LNCaP clone FGC (cell line): Measurements from ENCODE around the gene FCGR2B.
"Not testable (repeated sequence)": the region's sequence is repeated elsewhere in the genome, so short reads cannot be mapped to it uniquely, and the experiment has no call there.

ENCODE experiments used
- DNase-seq: peaks from one replicate; pipeline ENCODE4 v3.0.0-alpha.2; 2011; ENCODE audit warnings: low read depth
- H3K4me3 ChIP-seq: 2 replicates; pipeline ENCODE4 v1.5.1; 2011; ENCODE audit warnings: mild to moderate bottlenecking, low read depth, low read length, control low read depth
- TF ChIP-seq, protein P1 (sequence below): IDR thresholded peaks from 2 replicates; pipeline ENCODE4 v1.5.1; 2012; ENCODE audit warnings: mild to moderate bottlenecking; ENCODE audit not compliant: control insufficient read depth, insufficient read depth; ENCODE audit errors: extremely low read depth

FCGR2B gene

DNA sequence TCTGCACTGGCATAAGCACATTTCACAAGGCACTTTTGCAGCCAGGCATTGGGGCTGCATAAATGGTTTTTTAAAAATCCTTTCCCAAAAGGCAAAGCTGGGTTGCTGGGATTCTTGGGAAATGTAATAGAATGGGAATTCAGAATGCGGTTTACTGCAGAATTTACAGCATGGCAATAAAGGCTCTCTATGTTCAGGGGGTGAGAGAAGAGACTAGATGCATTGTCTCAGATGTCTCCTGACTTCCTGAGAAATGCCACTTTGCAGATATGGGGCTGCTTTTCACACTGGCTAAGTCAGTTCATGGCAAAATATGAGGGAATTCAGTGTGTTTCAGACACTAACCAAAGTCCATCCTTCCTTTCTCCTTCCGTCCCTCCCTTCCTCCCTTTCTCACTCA lies 13.5 kb downstream of the FCGR2B start:
- TF ChIP-seq, protein P1, sequence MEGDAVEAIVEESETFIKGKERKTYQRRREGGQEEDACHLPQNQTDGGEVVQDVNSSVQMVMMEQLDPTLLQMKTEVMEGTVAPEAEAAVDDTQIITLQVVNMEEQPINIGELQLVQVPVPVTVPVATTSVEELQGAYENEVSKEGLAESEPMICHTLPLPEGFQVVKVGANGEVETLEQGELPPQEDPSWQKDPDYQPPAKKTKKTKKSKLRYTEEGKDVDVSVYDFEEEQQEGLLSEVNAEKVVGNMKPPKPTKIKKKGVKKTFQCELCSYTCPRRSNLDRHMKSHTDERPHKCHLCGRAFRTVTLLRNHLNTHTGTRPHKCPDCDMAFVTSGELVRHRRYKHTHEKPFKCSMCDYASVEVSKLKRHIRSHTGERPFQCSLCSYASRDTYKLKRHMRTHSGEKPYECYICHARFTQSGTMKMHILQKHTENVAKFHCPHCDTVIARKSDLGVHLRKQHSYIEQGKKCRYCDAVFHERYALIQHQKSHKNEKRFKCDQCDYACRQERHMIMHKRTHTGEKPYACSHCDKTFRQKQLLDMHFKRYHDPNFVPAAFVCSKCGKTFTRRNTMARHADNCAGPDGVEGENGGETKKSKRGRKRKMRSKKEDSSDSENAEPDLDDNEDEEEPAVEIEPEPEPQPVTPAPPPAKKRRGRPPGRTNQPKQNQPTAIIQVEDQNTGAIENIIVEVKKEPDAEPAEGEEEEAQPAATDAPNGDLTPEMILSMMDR, result no peak
- H3K4me3 ChIP-seq, result no peak overlapping the region
- no peak for DNase-seq

DNA sequence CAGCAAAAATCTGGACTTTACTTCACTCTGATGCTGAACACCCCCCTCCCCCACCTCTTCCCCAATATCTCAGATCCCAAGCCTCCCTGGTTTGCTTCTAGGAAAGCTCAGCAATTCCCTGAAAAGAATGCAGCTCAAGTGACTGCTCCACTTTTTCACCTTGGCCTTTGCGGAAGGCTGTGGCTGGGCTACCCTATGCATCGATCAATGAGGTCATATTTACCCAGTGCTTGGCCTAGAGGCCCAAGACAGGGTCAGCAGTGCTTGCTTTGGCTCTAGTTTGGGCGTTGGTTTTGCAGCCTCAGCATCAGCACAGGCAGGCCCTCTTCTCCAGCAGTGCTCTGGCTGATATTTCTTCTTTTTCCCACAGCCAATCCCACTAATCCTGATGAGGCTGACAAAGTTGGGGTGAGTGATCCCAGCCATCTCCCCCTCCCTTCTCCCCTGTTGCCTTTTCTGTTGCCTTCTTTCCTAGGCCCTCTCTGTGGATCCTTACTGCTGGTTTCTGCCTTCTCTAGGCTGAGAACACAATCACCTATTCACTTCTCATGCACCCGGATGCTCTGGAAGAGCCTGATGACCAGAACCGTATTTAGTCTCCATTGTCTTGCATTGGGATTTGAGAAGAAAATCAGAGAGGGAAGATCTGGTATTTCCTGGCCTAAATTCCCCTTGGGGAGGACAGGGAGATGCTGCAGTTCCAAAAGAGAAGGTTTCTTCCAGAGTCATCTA lies 14.2 kb downstream of the FCGR2B start:
- H3K4me3 ChIP-seq, result no peak overlapping the region
- no peak for DNase-seq
- TF ChIP-seq, protein P1, result no peak

DNA sequence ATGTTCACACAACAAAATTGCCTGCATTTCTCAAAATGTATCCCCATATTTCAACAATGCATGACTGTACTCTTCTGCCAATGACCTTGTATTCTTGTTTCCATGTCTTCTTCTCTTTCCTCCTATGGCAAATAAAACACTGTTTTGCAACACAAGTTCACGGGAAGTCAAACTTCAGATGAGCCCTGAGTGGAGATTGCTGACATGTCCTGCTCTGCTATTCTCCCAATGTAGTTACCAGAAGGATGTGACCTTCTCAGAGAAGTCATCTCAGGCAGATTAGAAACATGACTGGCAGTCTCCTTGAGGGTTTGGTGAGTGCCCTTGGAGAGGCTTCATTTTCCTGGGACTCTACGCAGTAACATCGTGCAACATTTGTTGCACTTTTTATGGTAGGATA lies 15.6 kb downstream of the FCGR2B start:
- TF ChIP-seq, protein P1, result no peak
- H3K4me3 ChIP-seq, result no peak overlapping the region
- no peak for DNase-seq

DNA sequence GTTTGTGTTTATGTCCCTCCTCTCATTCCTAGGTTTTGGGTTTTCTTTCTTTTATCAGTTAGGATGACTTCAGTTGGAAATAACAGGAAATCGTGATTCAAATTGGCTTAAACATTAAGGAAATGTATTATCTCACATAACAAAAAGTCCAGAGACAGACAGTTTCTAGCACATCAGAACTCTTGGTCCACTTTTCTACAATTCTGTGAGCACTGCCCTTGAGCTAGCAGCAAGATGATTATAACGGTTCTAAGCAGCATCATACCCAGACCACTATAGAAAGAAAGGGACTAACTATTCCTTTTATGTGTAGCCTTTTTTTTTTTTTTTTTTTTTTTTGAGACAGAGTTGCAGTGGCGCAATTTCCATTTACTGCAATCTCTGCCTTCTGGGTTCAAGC lies 18.9 kb downstream of the FCGR2B start:
- no peak overlapping the region for H3K4me3 ChIP-seq
- TF ChIP-seq, protein P1, result no peak
- no peak for DNase-seq

DNA sequence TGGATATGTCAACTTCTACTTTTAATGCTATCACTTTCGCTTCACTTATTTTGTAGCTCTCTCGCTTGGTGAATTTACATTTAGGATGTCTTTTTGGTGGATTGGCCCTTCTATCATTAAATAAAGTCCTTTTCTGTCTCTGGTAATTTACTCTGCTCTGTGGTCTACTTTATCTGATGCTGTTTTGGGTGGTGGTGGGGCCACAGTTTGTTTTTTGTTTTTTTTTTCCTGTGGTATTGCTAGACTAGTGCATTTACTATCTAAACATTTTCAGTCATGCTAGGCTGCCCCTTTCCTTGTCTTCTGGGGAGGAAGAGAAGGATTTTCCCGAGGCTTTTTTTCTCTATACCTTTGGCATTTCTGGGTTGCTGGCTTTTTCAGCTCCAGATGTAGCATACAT lies 26.0 kb downstream of the FCGR2B start:
- no peak for DNase-seq

DNA sequence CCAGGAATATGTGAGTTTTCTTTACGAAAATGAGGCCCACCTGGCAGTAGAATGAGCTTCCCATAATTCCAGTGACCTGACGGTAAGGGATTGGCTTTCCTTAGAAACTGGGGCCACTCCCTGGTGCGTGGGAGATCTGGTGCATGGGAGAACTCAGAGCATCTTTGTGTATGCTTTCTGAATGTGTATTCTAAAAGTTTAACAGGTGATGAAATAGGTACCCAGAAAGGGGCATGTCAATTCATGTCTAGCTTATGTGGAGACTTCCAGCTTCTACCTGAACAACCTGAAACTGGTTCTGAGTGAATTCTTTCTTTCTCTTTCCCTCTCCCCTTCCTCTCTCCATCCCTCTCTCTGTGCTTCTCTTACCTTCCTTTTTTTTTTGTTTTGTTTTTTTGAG lies 28.9 kb downstream of the FCGR2B start:
- no peak overlapping the region for H3K4me3 ChIP-seq
- TF ChIP-seq, protein P1, result no peak
- no peak for DNase-seq

More for the DNA sequence above, 26.0 kb downstream of the FCGR2B start:
- TF ChIP-seq, protein P1, result no peak
- H3K4me3 ChIP-seq, result no peak overlapping the region

DNA sequence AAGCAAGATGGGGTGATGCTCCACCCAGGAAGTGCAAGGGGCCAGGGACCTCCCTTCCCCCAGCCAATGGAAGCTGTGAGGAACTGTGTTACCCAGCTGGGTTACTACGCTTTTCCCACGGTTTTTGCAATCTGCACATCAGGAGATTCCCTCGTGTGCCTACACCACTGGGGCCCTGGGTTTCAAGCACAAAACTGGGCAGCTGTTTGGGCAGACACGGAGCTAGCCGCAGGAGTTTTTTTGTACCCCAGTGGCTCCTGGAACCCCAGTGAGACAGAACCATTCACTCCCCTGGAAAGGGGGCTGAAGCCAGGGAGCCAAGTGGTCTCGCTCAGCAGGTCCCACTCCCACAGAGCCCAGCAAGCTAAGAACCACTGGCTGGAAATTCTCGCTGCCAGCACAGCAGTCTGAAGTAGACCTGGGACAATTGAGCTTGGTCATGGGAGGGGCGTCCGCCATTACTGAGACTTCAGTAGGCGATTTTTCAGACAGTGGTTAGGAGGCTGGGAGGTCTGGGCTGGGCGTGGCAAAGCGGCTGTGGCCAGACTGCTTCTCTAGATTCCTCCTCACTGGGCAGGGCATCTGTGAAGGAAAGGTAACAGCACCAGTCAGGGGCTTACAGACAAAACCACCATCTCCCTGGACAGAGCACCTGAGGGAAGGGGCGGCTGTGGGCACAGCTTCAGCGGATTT lies 30.2 kb downstream of the FCGR2B start:
- not testable (repeated sequence) for H3K4me3 ChIP-seq, DNase-seq

DNA sequence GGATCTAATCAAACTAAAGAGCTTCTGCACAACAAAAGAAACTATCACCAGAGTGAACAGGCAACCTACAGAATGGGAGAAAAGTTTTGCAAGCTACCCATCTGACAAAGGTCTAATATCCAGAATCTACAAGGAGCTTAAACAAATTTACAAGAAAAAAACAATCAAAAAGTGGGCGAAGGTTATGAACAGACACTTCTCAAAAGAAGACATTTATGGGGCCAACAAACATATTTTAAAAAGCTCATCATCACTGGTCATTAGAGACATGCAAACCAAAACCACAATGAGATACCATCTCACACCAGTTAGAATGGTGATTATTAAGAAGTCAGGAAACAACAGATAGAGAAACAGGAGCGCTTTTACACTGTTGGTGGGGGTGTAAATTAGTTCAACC lies 35.4 kb downstream of the FCGR2B start:
- not testable (repeated sequence) for DNase-seq, H3K4me3 ChIP-seq
